ENCODE measurements around the gene ARTN. TPM values are rescaled to one million over a fixed set of nuclear protein-coding genes. Genes with fewer than 3 reads are reported as not detected.

The ARTN gene
- total and polyA plus RNA-seq, 2 experiments from 2014 or later, result 2.1 TPM; not detected in 1

DNA sequence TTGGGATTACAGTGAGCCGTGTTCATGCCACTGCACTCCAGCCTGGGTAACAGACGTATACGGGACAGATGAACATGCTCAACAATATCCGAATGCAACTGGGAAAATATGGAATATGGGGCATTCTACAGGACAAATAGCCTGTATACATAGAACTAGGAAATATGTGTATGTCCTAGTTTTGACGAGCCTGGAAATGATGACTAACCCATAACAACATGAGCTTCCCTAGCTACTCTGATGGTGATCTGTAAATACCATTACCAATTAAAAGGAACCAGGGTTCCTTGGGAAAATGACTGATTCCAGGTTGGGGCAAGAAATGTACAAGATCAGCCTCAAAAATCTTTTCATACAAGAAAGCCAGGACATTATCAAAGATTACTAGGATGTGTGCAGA, 42.8 kb upstream of the ARTN start:
- H3K36me3 ChIP-seq (replicated peaks; ENCODE audit: insufficient read depth, low read depth), result no peaks in the 10 kb centered on the region
- no peaks in the 10 kb centered on the region for H3K79me2 ChIP-seq
- no peak for DNase-seq (ENCODE audit: low spot score)
- no peak overlapping the region for H2AFZ ChIP-seq
- WGBS (ENCODE audit: low lambda C conversion rate, missing lambda C conversion rate), result 92% methylated on average over 5 of the region's 5 CpGs
- no peaks in the 10 kb centered on the region for H3K27me3 ChIP-seq
- no peaks in the 10 kb centered on the region for H3K9me2 ChIP-seq (replicated peaks; ENCODE audit: insufficient read depth)
- H3K4me1 ChIP-seq (ENCODE audit: insufficient read depth), result no peaks in the 10 kb centered on the region
- no peaks in the 10 kb centered on the region for H3K9me3 ChIP-seq (ENCODE audit: low read depth)
- H4K20me1 ChIP-seq (ENCODE audit: insufficient read depth, poor library complexity, severe bottlenecking), result no peaks in the 10 kb centered on the region
- TF ChIP-seq EZH2 (IDR thresholded peaks at IDR 0.05; ENCODE audit: borderline replicate concordance) (no peak), EZH2phosphoT487 (IDR thresholded peaks at IDR 0.05; ENCODE audit: low read depth, severe bottlenecking, unreplicated experiment) (no peak)
- TF ChIP-seq, protein P1, sequence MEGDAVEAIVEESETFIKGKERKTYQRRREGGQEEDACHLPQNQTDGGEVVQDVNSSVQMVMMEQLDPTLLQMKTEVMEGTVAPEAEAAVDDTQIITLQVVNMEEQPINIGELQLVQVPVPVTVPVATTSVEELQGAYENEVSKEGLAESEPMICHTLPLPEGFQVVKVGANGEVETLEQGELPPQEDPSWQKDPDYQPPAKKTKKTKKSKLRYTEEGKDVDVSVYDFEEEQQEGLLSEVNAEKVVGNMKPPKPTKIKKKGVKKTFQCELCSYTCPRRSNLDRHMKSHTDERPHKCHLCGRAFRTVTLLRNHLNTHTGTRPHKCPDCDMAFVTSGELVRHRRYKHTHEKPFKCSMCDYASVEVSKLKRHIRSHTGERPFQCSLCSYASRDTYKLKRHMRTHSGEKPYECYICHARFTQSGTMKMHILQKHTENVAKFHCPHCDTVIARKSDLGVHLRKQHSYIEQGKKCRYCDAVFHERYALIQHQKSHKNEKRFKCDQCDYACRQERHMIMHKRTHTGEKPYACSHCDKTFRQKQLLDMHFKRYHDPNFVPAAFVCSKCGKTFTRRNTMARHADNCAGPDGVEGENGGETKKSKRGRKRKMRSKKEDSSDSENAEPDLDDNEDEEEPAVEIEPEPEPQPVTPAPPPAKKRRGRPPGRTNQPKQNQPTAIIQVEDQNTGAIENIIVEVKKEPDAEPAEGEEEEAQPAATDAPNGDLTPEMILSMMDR (IDR thresholded peaks at IDR 0.05; ENCODE audit: poor library complexity), result no peak
- no peak overlapping the region for H3K4me3 ChIP-seq
- H3K4me2 ChIP-seq, result no peak overlapping the region
- no peak overlapping the region for H3K27ac ChIP-seq

DNA sequence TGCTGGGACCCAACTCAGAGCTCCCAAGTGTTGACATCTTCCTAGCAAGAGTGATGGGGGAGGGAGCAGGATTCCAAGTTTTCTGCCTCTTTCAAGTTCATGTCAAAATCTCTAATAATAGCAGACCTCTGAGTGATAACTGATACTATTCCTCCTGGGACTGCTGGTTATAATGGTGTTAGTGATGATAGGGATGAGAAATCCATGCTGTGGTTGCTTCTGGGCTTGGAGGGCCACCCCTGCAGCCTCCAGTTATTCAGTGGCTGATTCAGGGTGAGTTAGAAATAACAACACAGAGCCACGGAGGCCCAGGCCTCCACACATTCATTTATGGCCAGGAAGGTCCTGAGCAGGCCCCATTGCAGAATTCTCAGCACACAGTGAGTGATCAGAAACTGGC, 40.6 kb upstream of the ARTN start:
- WGBS (ENCODE audit: low lambda C conversion rate, missing lambda C conversion rate), result 64% methylated on average over 1 of the region's 1 CpG
- no peaks in the 10 kb centered on the region for H3K27me3 ChIP-seq
- no peak overlapping the region for H3K4me2 ChIP-seq
- no peak overlapping the region for H3K4me3 ChIP-seq
- no peaks in the 10 kb centered on the region for H3K36me3 ChIP-seq (replicated peaks; ENCODE audit: insufficient read depth, low read depth)
- no peaks in the 10 kb centered on the region for H4K20me1 ChIP-seq (ENCODE audit: insufficient read depth, poor library complexity, severe bottlenecking)
- no peaks in the 10 kb centered on the region for H3K79me2 ChIP-seq
- TF ChIP-seq EZH2phosphoT487 (IDR thresholded peaks at IDR 0.05; ENCODE audit: low read depth, severe bottlenecking, unreplicated experiment) (no peak), EZH2 (IDR thresholded peaks at IDR 0.05; ENCODE audit: borderline replicate concordance) (no peak)
- TF ChIP-seq, protein P1 (IDR thresholded peaks at IDR 0.05; ENCODE audit: poor library complexity), result no peak
- DNase-seq (ENCODE audit: low spot score), result no peak
- no peak overlapping the region for H3K27ac ChIP-seq
- H3K9me2 ChIP-seq (replicated peaks; ENCODE audit: insufficient read depth), result no peaks in the 10 kb centered on the region
- no peaks in the 10 kb centered on the region for H3K4me1 ChIP-seq (ENCODE audit: insufficient read depth)
- no peak overlapping the region for H2AFZ ChIP-seq
- H3K9me3 ChIP-seq (ENCODE audit: low read depth), result no peaks in the 10 kb centered on the region

- no peaks in the 10 kb centered on the region for H3K4me1 ChIP-seq (ENCODE audit: insufficient read depth)
- no peak overlapping the region for H3K27ac ChIP-seq
- H3K4me3 ChIP-seq, result no peak overlapping the region
- H3K27me3 ChIP-seq, result no peaks in the 10 kb centered on the region
- H3K36me3 ChIP-seq (replicated peaks; ENCODE audit: insufficient read depth, low read depth), result no peaks in the 10 kb centered on the region
- H3K4me2 ChIP-seq, result no peak overlapping the region
- H4K20me1 ChIP-seq (ENCODE audit: insufficient read depth, poor library complexity, severe bottlenecking), result no peaks in the 10 kb centered on the region
- no peak overlapping the region for H2AFZ ChIP-seq
- no peaks in the 10 kb centered on the region for H3K9me2 ChIP-seq (replicated peaks; ENCODE audit: insufficient read depth)
- no peak for DNase-seq (ENCODE audit: low spot score)
- 98% methylated on average over 12 of the region's 12 CpGs for whole genome bisulfite sequencing (ENCODE audit: low lambda C conversion rate, missing lambda C conversion rate)
- no peaks in the 10 kb centered on the region for H3K79me2 ChIP-seq
- H3K9me3 ChIP-seq (ENCODE audit: low read depth), result no peaks in the 10 kb centered on the region
- TF ChIP-seq, protein P1 (IDR thresholded peaks at IDR 0.05; ENCODE audit: poor library complexity), result no peak
- no peak for TF ChIP-seq EZH2 (IDR thresholded peaks at IDR 0.05; ENCODE audit: borderline replicate concordance)
- no peak for TF ChIP-seq EZH2phosphoT487 (IDR thresholded peaks at IDR 0.05; ENCODE audit: low read depth, severe bottlenecking, unreplicated experiment)
These were observed 34.6 kb upstream of the ARTN start for GRCh38 chr1:43898981-43899380.

DNA sequence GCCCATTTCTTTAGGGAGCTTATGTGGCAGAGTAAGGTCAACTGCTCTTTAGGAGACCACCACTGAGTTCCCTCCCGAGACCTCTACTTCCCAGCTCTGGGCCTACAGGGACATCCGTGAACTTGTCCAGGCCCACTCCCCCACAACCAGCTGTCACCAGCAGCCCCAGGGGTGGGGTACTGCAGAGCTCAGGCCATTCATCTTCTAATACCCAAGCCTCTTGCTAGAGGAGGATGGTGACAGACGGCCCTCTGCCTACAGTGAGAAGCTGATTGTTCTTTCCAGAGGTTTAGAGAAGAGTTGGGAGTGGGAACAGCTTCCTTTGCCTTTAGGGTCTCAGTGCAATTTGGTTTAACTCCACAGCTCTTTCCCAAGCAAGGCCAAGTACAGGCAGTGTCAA, 33.2 kb upstream of the ARTN start:
- Histone ChIP-seq H3K36me3 (replicated peaks; ENCODE audit: insufficient read depth, low read depth) (no peaks in the 10 kb centered on the region), H3K9me2 (replicated peaks; ENCODE audit: insufficient read depth) (no peaks in the 10 kb centered on the region), H4K20me1 (ENCODE audit: insufficient read depth, poor library complexity, severe bottlenecking) (no peaks in the 10 kb centered on the region), H3K9me3 (ENCODE audit: low read depth) (no peaks in the 10 kb centered on the region), H2AFZ (no peak overlapping the region), H3K27ac (no peak overlapping the region), H3K27me3 (no peaks in the 10 kb centered on the region), H3K4me3 (no peak overlapping the region), H3K4me1 (ENCODE audit: insufficient read depth) (no peaks in the 10 kb centered on the region), H3K4me2 (no peak overlapping the region), H3K79me2 (no peaks in the 10 kb centered on the region)
- no peak for DNase-seq (ENCODE audit: low spot score)
- TF ChIP-seq, protein P1 (IDR thresholded peaks at IDR 0.05; ENCODE audit: poor library complexity), result no peak
- TF ChIP-seq EZH2phosphoT487 (IDR thresholded peaks at IDR 0.05; ENCODE audit: low read depth, severe bottlenecking, unreplicated experiment) (no peak), EZH2 (IDR thresholded peaks at IDR 0.05; ENCODE audit: borderline replicate concordance) (no peak)
- WGBS (ENCODE audit: low lambda C conversion rate, missing lambda C conversion rate), result 90% methylated on average over 3 of the region's 3 CpGs
